Osteoblast (primary cell): ENCODE data around the gene ALCAM. TPM values are rescaled to one million over a fixed set of nuclear protein-coding genes. Genes with fewer than 3 reads are reported as not detected.

Experiments used
- DNase-seq: peaks from one replicate; pipeline ENCODE4 v3.0.0; 2011; ENCODE audit warnings: low spot score, mixed read lengths; ENCODE audit not compliant: insufficient read length; ENCODE audit errors: missing footprints
- H2AFZ ChIP-seq: 2 replicates; pipeline ENCODE4 v1.6.0; 2011; ENCODE audit warnings: mild to moderate bottlenecking, low read length
- H3K27ac ChIP-seq: 2 replicates; pipeline ENCODE4 v1.5.1; 2011; ENCODE audit warnings: mild to moderate bottlenecking, low read depth, low read length, moderate library complexity
- H3K27me3 ChIP-seq: 2 replicates; pipeline ENCODE4 v1.6.0; 2012; ENCODE audit warnings: mild to moderate bottlenecking, control low read depth, inconsistent platforms, low read length, moderate library complexity; ENCODE audit not compliant: insufficient read depth
- H3K36me3 ChIP-seq: 2 replicates; pipeline ENCODE4 v1.5.1; 2011; ENCODE audit warnings: mild to moderate bottlenecking, low read length, control low read depth, moderate library complexity; ENCODE audit not compliant: insufficient read depth
- H3K4me1 ChIP-seq: 2 replicates; pipeline ENCODE4 v1.5.1; 2011; ENCODE audit warnings: mild to moderate bottlenecking, low read length, control low read depth, moderate library complexity; ENCODE audit not compliant: insufficient read depth
- H3K4me2 ChIP-seq: 2 replicates; pipeline ENCODE4 v1.6.0; 2011; ENCODE audit warnings: mild to moderate bottlenecking, low read length; ENCODE audit not compliant: insufficient read depth
- H3K4me3 ChIP-seq: fragments of 200-600 bp; sonication (generic); 3 replicates; pipeline ENCODE4 v1.5.1; 2012; ENCODE audit warnings: mild to moderate bottlenecking, low read length, inconsistent platforms; ENCODE audit not compliant: insufficient read depth
- H3K79me2 ChIP-seq: 2 replicates; pipeline ENCODE4 v1.6.0; 2012; ENCODE audit warnings: mild to moderate bottlenecking, low read length, control low read depth, inconsistent platforms; ENCODE audit not compliant: insufficient read depth
- H3K9me3 ChIP-seq: 2 replicates; pipeline ENCODE4 v1.5.1; 2011; ENCODE audit warnings: low read depth, low read length, control low read depth
- H4K20me1 ChIP-seq: 2 replicates; pipeline ENCODE4 v1.6.0; 2012; ENCODE audit warnings: mild to moderate bottlenecking, low read length, control low read depth; ENCODE audit not compliant: insufficient read depth
- CTCF ChIP-seq: IDR thresholded peaks from 2 replicates; pipeline ENCODE4 v1.5.1; 2011; ENCODE audit warnings: mild to moderate bottlenecking, low read depth, low read length, moderate library complexity; ENCODE audit errors: extremely low read depth
- total RNA-seq: library from RNA; depleted of rRNA; stranded (reverse); fragments of >200 nt; gene quantifications from 2 replicates; pipeline ENCODE4 v1.2.3, GENCODE V29; 2012

ALCAM gene
- total RNA-seq, 1 donor = 178 TPM

GRCh38 chr3:105347625-105348302 is 18.9 kb upstream of the ALCAM start:
- H3K27me3 ChIP-seq = no peaks in the 10 kb centered on the region

GRCh38 chr3:105348307-105348706 is 18.4 kb upstream of the ALCAM start:
- H3K4me1 ChIP-seq = peaks cover 3% of the 10 kb centered on the region
- DNase-seq = no peak
- no peak for TF ChIP-seq CTCF
- no peaks in the 10 kb centered on the region for H3K27me3 ChIP-seq
- H3K4me2 ChIP-seq = no peak overlapping the region
- H3K9me3 ChIP-seq = no peaks in the 10 kb centered on the region
- no peak overlapping the region for H3K4me3 ChIP-seq
- H3K79me2 ChIP-seq = no peaks in the 10 kb centered on the region
- no peaks in the 10 kb centered on the region for H3K36me3 ChIP-seq
- H2AFZ ChIP-seq = no peak overlapping the region
- H3K27ac ChIP-seq = no peak overlapping the region
- no peaks in the 10 kb centered on the region for H4K20me1 ChIP-seq

More at GRCh38 chr3:105347625-105348302, 18.9 kb upstream of the ALCAM start:
- H2AFZ ChIP-seq = no peak overlapping the region
- H4K20me1 ChIP-seq = no peaks in the 10 kb centered on the region
- H3K9me3 ChIP-seq = no peaks in the 10 kb centered on the region
- H3K4me2 ChIP-seq = no peak overlapping the region
- no peak for TF ChIP-seq CTCF
- DNase-seq = no peak
- no peaks in the 10 kb centered on the region for H3K4me1 ChIP-seq
- no peak overlapping the region for H3K27ac ChIP-seq
- no peaks in the 10 kb centered on the region for H3K79me2 ChIP-seq
- no peaks in the 10 kb centered on the region for H3K36me3 ChIP-seq
- no peak overlapping the region for H3K4me3 ChIP-seq

- Histone ChIP-seq H3K9me3 (no peaks in the 10 kb centered on the region), H3K79me2 (no peaks in the 10 kb centered on the region), H3K27ac (no peak overlapping the region), H3K4me1 (peaks cover 16% of the 10 kb centered on the region), H3K4me3 (no peak overlapping the region), H3K27me3 (no peaks in the 10 kb centered on the region), H3K36me3 (no peaks in the 10 kb centered on the region), H3K4me2 (no peak overlapping the region), H4K20me1 (no peaks in the 10 kb centered on the region), H2AFZ (no peak overlapping the region)
- no peak for TF ChIP-seq CTCF
- DNase-seq = no peak
These were observed 16.9 kb upstream of the ALCAM start for GRCh38 chr3:105349684-105350387.

GRCh38 chr3:105351821-105352220 is 14.9 kb upstream of the ALCAM start:
- no peak for TF ChIP-seq CTCF
- Histone ChIP-seq H2AFZ (no peak overlapping the region), H4K20me1 (no peaks in the 10 kb centered on the region), H3K4me3 (no peak overlapping the region), H3K27me3 (no peaks in the 10 kb centered on the region), H3K27ac (no peak overlapping the region), H3K36me3 (no peaks in the 10 kb centered on the region), H3K9me3 (no peaks in the 10 kb centered on the region), H3K4me2 (no peak overlapping the region), H3K4me1 (peaks cover 30% of the 10 kb centered on the region), H3K79me2 (no peaks in the 10 kb centered on the region)
- peak; percentile 29 for DNase-seq
